Measurements from ENCODE around the gene NKG7. TPM values are rescaled to one million over a fixed set of nuclear protein-coding genes. Genes with fewer than 3 reads are reported as not detected.

Gene NKG7
- polyA plus RNA-seq, 1 donor (not counting 4 experiments of a cell fraction or from before 2014, with no cell fraction given), result not detected

- no peaks in the 10 kb centered on the region for H3K9me1 ChIP-seq (ENCODE audit: control insufficient read depth, extremely low read depth, insufficient read depth, low read length)
- no peak for TF ChIP-seq EZH2 (IDR thresholded peaks at IDR 0.05; ENCODE audit: low read length)
- TF ChIP-seq, protein P1, sequence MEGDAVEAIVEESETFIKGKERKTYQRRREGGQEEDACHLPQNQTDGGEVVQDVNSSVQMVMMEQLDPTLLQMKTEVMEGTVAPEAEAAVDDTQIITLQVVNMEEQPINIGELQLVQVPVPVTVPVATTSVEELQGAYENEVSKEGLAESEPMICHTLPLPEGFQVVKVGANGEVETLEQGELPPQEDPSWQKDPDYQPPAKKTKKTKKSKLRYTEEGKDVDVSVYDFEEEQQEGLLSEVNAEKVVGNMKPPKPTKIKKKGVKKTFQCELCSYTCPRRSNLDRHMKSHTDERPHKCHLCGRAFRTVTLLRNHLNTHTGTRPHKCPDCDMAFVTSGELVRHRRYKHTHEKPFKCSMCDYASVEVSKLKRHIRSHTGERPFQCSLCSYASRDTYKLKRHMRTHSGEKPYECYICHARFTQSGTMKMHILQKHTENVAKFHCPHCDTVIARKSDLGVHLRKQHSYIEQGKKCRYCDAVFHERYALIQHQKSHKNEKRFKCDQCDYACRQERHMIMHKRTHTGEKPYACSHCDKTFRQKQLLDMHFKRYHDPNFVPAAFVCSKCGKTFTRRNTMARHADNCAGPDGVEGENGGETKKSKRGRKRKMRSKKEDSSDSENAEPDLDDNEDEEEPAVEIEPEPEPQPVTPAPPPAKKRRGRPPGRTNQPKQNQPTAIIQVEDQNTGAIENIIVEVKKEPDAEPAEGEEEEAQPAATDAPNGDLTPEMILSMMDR (optimal IDR thresholded peaks at IDR 0.05 in 1 of 3, IDR thresholded peaks at IDR 0.05 in 1 of 3, conservative IDR thresholded peaks at IDR 0.05 in 1 of 3; ENCODE audit: extremely low read depth in 1 of 3, insufficient read depth in 2 of 3, low read length in 3 of 3), result no peak
- H3K27ac ChIP-seq (ENCODE audit: control insufficient read depth, insufficient read depth, low read length), result no peak overlapping the region
- H3K4me3 ChIP-seq (ENCODE audit: control insufficient read depth in 2 of 3, extremely low read depth in 1 of 3, insufficient read depth in 2 of 3, low read depth in 1 of 3, low read length in 3 of 3), result no peak overlapping the region
- no peak overlapping the region for H2AFZ ChIP-seq (ENCODE audit: control insufficient read depth, low read length)
- H3K9me3 ChIP-seq (ENCODE audit: control insufficient read depth, low read depth, low read length), result no peaks in the 10 kb centered on the region
- no peaks in the 10 kb centered on the region for H3K36me3 ChIP-seq (ENCODE audit: control insufficient read depth in 2 of 2, extremely low read depth in 1 of 2, insufficient read depth in 2 of 2, low read length in 2 of 2)
- H3K4me1 ChIP-seq (ENCODE audit: control insufficient read depth, extremely low read depth, insufficient read depth, low read length), result no peaks in the 10 kb centered on the region
- no peak overlapping the region for H3K9ac ChIP-seq (ENCODE audit: control insufficient read depth, extremely low read depth, insufficient read depth, low read length)
- H3K27me3 ChIP-seq (ENCODE audit: control insufficient read depth, extremely low read depth, insufficient read depth, low read length), result no peaks in the 10 kb centered on the region
- H3K79me2 ChIP-seq (ENCODE audit: control insufficient read depth, insufficient read depth, low read length), result no peaks in the 10 kb centered on the region
- no peak overlapping the region for H3K4me2 ChIP-seq (ENCODE audit: control insufficient read depth, extremely low read depth, insufficient read depth, low read depth, low read length)
- no peak for FAIRE-seq
- dilution Hi-C loops (cut with MboI; ENCODE audit: extremely low pct_ligation_motif_present, low sequenced_read_pairs), result no loop called here
- no peak for DNase-seq (ENCODE audit: low read depth, low spot score)
- H4K20me1 ChIP-seq (ENCODE audit: control insufficient read depth, extremely low read depth, insufficient read depth, low read length), result no peaks in the 10 kb centered on the region
Observed at GRCh38 chr19:51392701-51393100, 20.2 kb upstream of the NKG7 start.

GRCh38 chr19:51391073-51391611 is 18.7 kb upstream of the NKG7 start:
- DNase-seq (ENCODE audit: low read depth, low spot score) (no peak), FAIRE-seq (no peak)
- Histone ChIP-seq H4K20me1 (ENCODE audit: control insufficient read depth, extremely low read depth, insufficient read depth, low read length) (no peaks in the 10 kb centered on the region), H3K4me3 (ENCODE audit: control insufficient read depth in 2 of 3, extremely low read depth in 1 of 3, insufficient read depth in 2 of 3, low read depth in 1 of 3, low read length in 3 of 3) (no peak overlapping the region), H3K27me3 (ENCODE audit: control insufficient read depth, extremely low read depth, insufficient read depth, low read length) (no peaks in the 10 kb centered on the region), H3K9me3 (ENCODE audit: control insufficient read depth, low read depth, low read length) (no peaks in the 10 kb centered on the region), H3K9ac (ENCODE audit: control insufficient read depth, extremely low read depth, insufficient read depth, low read length) (no peak overlapping the region), H3K36me3 (ENCODE audit: control insufficient read depth in 2 of 2, extremely low read depth in 1 of 2, insufficient read depth in 2 of 2, low read length in 2 of 2) (no peaks in the 10 kb centered on the region), H3K79me2 (ENCODE audit: control insufficient read depth, insufficient read depth, low read length) (no peaks in the 10 kb centered on the region), H3K4me1 (ENCODE audit: control insufficient read depth, extremely low read depth, insufficient read depth, low read length) (no peaks in the 10 kb centered on the region), H3K27ac (ENCODE audit: control insufficient read depth, insufficient read depth, low read length) (no peak overlapping the region), H3K9me1 (ENCODE audit: control insufficient read depth, extremely low read depth, insufficient read depth, low read length) (no peaks in the 10 kb centered on the region), H2AFZ (ENCODE audit: control insufficient read depth, low read length) (no peak overlapping the region), H3K4me2 (ENCODE audit: control insufficient read depth, extremely low read depth, insufficient read depth, low read depth, low read length) (no peak overlapping the region)
- dilution Hi-C loops (cut with MboI; ENCODE audit: extremely low pct_ligation_motif_present, low sequenced_read_pairs), result no loop called here
- TF ChIP-seq, protein P1 (optimal IDR thresholded peaks at IDR 0.05 in 1 of 3, IDR thresholded peaks at IDR 0.05 in 1 of 3, conservative IDR thresholded peaks at IDR 0.05 in 1 of 3; ENCODE audit: extremely low read depth in 1 of 3, insufficient read depth in 2 of 3, low read length in 3 of 3), result no peak
- no peak for TF ChIP-seq EZH2 (IDR thresholded peaks at IDR 0.05; ENCODE audit: low read length)
